Panc1 (cell line): ENCODE results near the gene MOBP.

Experiments
- TCF7L2 ChIP-seq: IDR thresholded peaks from 2 replicates; pipeline ENCODE4 v1.6.1; 2011; ENCODE audit warnings: mild to moderate bottlenecking, low read depth, low read length, inconsistent platforms
- TF ChIP-seq, protein P1 (sequence below), 2 experiments: IDR thresholded peaks; 2 replicates each; pipeline ENCODE4 v1.6.1; 2011 to 2012; ENCODE audit warnings: low read depth in 2 of 2, control low read depth in 1 of 2, low read length in 1 of 2, mild to moderate bottlenecking in 1 of 2, moderate library complexity in 1 of 2; ENCODE audit not compliant: insufficient read depth in 1 of 2
- TF ChIP-seq, protein P2 (sequence below): fragments of 450-650 bp; IDR thresholded peaks from 2 replicates; pipeline ENCODE4 v1.5.1; 2017; ENCODE audit warnings: mild to moderate bottlenecking

DNA sequence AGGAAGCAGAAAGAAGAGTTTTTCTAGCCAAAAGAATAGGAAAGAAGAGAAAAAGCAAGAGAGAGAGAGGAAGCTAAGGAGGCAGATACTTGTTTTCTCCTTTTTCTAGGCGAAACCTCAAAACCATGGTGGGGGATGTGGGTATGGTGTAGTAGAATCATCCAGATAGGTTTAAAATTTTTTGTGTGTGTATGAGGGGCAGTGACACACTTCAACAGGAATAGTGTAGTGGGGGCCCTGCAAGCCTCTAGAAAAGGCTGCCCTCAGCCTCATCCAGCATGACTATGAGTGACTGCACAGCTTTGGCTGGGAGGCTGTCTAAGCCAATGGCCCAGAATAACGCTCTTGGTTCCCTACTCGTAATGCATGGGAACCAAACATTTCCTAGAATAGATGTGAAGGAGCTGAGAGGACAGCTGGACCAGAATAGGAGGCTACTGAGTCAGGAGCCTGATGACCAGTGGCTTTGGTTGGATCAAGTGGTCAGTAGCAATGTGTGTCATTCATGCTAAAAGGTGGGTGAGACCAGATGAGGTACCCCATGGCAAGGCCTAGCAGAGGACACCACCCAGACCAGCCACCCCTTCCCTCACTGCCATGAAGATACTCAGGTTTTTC lies 24.4 kb downstream of the MOBP start:
- TF ChIP-seq, protein P1, sequence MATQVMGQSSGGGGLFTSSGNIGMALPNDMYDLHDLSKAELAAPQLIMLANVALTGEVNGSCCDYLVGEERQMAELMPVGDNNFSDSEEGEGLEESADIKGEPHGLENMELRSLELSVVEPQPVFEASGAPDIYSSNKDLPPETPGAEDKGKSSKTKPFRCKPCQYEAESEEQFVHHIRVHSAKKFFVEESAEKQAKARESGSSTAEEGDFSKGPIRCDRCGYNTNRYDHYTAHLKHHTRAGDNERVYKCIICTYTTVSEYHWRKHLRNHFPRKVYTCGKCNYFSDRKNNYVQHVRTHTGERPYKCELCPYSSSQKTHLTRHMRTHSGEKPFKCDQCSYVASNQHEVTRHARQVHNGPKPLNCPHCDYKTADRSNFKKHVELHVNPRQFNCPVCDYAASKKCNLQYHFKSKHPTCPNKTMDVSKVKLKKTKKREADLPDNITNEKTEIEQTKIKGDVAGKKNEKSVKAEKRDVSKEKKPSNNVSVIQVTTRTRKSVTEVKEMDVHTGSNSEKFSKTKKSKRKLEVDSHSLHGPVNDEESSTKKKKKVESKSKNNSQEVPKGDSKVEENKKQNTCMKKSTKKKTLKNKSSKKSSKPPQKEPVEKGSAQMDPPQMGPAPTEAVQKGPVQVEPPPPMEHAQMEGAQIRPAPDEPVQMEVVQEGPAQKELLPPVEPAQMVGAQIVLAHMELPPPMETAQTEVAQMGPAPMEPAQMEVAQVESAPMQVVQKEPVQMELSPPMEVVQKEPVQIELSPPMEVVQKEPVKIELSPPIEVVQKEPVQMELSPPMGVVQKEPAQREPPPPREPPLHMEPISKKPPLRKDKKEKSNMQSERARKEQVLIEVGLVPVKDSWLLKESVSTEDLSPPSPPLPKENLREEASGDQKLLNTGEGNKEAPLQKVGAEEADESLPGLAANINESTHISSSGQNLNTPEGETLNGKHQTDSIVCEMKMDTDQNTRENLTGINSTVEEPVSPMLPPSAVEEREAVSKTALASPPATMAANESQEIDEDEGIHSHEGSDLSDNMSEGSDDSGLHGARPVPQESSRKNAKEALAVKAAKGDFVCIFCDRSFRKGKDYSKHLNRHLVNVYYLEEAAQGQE (IDR thresholded peaks at IDR 0.05; ENCODE audit: insufficient read depth in 1 of 2, low read depth in 2 of 2, low read length in 1 of 2): no peak
- TF ChIP-seq, protein P2, sequence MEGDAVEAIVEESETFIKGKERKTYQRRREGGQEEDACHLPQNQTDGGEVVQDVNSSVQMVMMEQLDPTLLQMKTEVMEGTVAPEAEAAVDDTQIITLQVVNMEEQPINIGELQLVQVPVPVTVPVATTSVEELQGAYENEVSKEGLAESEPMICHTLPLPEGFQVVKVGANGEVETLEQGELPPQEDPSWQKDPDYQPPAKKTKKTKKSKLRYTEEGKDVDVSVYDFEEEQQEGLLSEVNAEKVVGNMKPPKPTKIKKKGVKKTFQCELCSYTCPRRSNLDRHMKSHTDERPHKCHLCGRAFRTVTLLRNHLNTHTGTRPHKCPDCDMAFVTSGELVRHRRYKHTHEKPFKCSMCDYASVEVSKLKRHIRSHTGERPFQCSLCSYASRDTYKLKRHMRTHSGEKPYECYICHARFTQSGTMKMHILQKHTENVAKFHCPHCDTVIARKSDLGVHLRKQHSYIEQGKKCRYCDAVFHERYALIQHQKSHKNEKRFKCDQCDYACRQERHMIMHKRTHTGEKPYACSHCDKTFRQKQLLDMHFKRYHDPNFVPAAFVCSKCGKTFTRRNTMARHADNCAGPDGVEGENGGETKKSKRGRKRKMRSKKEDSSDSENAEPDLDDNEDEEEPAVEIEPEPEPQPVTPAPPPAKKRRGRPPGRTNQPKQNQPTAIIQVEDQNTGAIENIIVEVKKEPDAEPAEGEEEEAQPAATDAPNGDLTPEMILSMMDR: no peak
- no peak for TF ChIP-seq TCF7L2
